GM21576 (cell line): ENCODE measurements around the gene SLC9A4.

ENCODE experiments used
- ATAC-seq: cut with Tn5 transposase; IDR thresholded peaks from one replicate; pipeline ENCODE4 v1.9.1; 2021; ENCODE audit warnings: mild to moderate bottlenecking, moderate library complexity; ENCODE audit not compliant: unreplicated experiment

Gene SLC9A4, protein sequence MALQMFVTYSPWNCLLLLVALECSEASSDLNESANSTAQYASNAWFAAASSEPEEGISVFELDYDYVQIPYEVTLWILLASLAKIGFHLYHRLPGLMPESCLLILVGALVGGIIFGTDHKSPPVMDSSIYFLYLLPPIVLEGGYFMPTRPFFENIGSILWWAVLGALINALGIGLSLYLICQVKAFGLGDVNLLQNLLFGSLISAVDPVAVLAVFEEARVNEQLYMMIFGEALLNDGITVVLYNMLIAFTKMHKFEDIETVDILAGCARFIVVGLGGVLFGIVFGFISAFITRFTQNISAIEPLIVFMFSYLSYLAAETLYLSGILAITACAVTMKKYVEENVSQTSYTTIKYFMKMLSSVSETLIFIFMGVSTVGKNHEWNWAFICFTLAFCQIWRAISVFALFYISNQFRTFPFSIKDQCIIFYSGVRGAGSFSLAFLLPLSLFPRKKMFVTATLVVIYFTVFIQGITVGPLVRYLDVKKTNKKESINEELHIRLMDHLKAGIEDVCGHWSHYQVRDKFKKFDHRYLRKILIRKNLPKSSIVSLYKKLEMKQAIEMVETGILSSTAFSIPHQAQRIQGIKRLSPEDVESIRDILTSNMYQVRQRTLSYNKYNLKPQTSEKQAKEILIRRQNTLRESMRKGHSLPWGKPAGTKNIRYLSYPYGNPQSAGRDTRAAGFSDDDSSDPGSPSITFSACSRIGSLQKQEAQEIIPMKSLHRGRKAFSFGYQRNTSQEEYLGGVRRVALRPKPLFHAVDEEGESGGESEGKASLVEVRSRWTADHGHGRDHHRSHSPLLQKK

DNA sequence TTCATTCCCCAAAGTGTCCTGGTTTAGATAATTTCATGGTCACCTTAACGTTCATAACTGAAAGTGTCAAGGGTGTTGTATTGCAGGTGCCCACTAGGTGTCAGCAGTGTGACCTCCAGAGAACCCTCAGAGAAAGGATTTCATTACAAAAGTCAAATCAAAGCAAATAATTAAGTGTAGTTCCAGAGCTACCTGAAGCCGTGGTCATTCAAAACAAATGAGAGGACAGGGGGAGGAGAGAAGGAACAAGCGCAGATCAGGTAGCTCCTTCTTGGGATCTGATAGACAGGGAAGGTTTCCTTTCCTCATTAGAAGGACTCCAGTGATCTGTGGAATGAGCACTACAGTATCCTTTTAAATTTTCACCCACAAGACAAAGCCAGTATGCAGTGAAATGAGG, at the start of gene SLC9A4:
Gene SLC9A4 (plus strand): TSS at position 207 of the 400 bp plus-strand sequence. CDS start 534 bp downstream, outside the sequence.
- ATAC-seq: no peak

DNA sequence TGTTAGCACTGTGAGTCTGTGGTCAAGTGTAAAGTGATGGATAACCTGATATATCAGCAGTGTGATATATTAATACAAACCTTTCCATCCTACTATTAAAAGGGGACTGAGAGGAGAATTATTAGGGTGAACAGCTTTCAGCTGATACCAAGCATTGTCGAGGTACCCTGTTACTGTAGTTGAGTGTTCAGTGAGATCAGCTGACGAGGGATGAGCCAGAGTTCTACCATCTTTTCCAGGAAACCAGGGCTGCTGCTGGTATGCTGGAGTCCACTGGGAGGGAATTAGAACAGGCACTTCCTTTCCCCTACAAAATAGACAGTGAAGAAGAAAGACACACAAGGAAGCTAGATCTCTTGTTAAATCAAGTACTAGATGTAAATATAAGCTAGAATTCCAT, 49.7 kb upstream of the SLC9A4 start:
- ATAC-seq: no peak

DNA sequence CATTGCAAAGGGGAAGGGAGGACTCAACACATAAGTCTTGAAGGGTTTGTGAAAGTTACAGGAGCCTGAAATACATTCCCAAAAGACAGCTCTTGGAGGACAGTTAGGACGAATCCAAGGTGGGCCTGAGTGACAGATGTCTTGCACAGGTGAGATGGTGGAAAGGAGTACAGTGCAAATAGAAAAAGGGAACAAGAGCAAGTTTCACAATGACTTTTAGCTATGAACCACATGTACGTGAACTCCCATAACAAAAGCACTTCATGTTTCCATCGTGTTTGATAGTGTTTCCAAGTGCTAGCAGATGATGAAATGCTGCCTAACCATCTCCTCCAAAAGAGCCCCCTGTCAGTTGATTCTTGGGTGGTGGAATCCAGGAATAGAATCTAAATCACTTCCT, 48.3 kb upstream of the SLC9A4 start:
- peak; percentile 92 for ATAC-seq

GRCh38 chr2:102425441-102426132, 47.4 kb upstream of the SLC9A4 start:
- no peak for ATAC-seq

GRCh38 chr2:102427249-102427648, 45.8 kb upstream of the SLC9A4 start:
- ATAC-seq: no peak

- no peak for ATAC-seq
Measured at GRCh38 chr2:102428573-102428972, 44.5 kb upstream of the SLC9A4 start.

- no peak for ATAC-seq
Measured at GRCh38 chr2:102432386-102432785, 40.6 kb upstream of the SLC9A4 start.

DNA sequence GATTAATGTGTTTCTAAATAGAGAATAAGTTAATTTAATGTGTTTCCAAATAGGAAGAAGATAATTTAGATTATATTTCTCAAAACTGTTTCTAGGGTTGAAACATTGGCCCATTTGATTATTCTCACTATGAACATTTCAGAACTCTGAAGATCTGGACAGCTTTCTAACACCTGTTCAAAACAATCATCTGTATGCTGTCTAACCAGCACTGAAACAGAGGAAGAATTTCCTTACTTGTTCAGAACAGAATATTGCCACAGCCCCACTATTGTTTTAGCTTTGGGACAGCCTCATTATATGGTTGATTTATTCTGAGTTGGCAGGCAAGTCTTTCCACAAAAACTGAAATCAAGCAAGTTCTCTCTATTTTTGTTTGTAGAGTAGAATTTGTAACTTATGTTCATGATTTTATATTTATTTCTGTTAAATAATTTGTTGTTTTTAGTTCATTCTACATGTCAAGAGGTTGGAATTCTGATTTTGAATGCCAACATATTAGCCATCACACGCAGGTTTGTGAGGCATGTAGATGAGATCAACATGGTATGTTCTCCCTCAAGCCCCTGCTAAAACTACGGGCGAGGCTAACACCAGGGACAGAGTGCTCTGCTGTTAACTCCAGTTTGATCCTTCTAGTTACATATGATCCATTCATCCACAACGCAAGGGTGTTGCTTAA, 38.9 kb upstream of the SLC9A4 start:
- ATAC-seq: no peak

DNA sequence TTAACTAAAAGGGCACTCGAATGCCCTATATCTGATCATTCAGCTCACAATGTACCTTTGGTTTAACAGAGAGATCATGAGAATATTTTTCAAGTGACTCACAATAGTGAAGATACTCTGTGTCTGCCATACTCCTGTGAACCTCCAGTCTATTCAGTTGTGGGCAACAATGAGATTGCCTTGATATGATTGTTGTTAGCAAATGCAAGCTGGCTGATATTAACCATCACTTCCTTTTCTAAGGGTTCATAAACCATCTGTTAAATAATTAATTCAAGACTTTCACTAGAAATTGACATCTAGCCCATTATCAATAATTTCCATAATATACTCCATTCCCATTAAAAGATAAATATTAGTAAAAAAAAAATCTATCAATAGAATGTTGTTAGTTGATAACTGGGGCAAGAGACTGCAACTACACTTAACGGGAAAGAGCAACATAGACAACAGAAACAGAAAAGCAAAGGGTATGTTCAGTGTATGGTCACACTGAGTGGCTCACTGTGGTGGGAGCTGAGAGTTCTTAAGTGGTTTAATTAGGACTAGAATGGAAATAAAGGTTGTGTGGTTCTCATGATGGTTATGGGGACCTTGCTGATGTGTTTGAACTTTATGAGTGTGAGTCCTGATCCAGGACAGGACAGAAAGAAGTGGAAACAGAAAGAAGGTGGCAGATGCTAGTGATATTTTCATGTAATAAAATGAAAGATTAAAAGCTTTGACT, 38.2 kb upstream of the SLC9A4 start:
- no peak for ATAC-seq

DNA sequence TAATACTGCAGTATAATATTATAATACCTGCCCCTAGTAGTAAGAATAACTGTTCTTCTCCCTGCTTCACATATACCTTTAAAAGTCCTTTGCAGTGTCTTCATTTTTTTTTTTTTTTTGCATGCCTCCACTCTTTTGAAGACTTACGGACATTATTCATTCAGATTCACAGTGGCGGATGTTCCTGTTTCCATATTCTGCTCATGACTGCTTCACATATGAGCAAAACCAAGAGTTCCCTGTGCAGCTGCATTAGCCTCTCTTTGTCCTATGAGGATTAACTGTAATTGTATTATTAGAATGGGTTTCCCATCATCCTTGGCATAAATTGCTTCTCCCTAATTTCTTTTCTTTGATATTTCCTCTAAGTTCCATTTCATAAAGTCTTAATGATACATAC, 37.3 kb upstream of the SLC9A4 start:
- ATAC-seq: no peak

GRCh38 chr2:102436323-102436722, 36.7 kb upstream of the SLC9A4 start:
- no peak for ATAC-seq

- ATAC-seq: no peak
Measured at GRCh38 chr2:102437122-102437521, 35.9 kb upstream of the SLC9A4 start.

- no peak for ATAC-seq
Measured at GRCh38 chr2:102438111-102438510, 34.9 kb upstream of the SLC9A4 start.

DNA sequence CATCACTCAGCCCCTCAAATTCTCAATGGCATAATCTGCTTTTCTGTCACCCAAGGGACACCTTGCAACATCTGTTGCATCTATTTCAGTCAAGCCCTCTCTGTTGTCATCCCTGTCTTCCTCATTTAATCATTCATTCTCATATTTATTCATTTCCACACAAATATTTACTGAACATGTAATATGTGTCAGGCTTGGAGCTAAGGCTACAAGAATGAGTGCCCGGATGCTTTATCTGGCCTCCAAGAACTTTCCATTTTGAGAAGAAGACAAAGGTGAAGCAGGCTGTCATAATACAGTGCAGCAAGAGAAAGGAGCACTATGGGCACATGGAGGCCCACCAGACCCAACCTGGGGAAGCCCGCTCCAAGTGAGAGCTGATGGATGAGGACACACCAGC, 34.4 kb upstream of the SLC9A4 start:
- ATAC-seq: no peak

- no peak for ATAC-seq
Measured at GRCh38 chr2:102439065-102439695, 33.8 kb upstream of the SLC9A4 start.

GRCh38 chr2:102442967-102443828, 29.8 kb upstream of the SLC9A4 start:
- peak; percentile 79 for ATAC-seq

DNA sequence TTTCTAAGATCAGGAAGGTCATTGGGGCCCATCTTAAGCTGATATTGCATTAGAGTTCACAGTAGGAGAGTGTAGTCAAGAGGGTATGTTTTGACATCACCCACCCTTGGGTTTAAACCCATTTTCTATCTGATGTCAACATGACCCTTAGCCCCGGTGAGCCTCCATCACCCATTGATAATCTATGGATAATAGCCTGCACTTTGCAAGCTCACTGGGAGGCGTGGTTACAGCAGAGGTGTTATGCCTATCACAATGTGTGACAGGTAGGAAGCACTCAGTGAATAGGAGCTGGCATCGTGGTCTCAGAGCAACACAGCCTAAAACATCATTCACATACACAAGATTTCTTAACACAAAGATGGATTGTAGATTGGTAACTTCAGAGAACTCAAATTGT, 28.8 kb upstream of the SLC9A4 start:
- no peak for ATAC-seq

GRCh38 chr2:102446936-102447335, 26.1 kb upstream of the SLC9A4 start:
- ATAC-seq: no peak
